Omental fat pad (tissue), 4 donors: ENCODE results near the gene ONECUT3. TPM values are rescaled to one million over a fixed set of nuclear protein-coding genes. Genes with fewer than 3 reads are reported as not detected.
A peak's percentile ranks its signal among the peaks of the same experiment; 100 is the strongest.

ENCODE experiments used
- ATAC-seq: fragments of 150-250 bp; one replicate; pipeline ENCODE4 v1.9.1; 2016; ENCODE audit warnings: mild to moderate bottlenecking, moderate library complexity; ENCODE audit not compliant: low FRiP score
- DNase-seq: peaks from one replicate; pipeline ENCODE4 v3.0.0-alpha.2; 2019; ENCODE audit warnings: low spot score
- CTCF ChIP-seq, 3 donors: fragments of 450-650 bp; IDR thresholded peaks; one replicate each; pipeline ENCODE4 v1.5.1; 2016 to 2017; ENCODE audit warnings: antibody characterized with exemption in 3 of 3, mild to moderate bottlenecking in 3 of 3, moderate library complexity in 2 of 3
- total RNA-seq, 4 donors: library from RNA; depleted of rRNA; stranded (reverse); fragments of >200 nt; gene quantifications; one replicate each; pipeline ENCODE4 v1.1.0, GENCODE V29; 2016

ONECUT3 gene
- total RNA-seq, 4 donors from 2014 or later = not detected

GRCh38 chr19:1811942-1812425, 58.7 kb downstream of the ONECUT3 start, which contains the start of gene ATP8B3:
Gene ATP8B3, minus strand, starts transcription at chr19:1812276. Its CDS starts 540 bp downstream, at chr19:1811736.
- peak; percentile 3 for ATAC-seq
- TF ChIP-seq CTCF (IDR thresholded peaks at IDR 0.05) = no peak

DNA sequence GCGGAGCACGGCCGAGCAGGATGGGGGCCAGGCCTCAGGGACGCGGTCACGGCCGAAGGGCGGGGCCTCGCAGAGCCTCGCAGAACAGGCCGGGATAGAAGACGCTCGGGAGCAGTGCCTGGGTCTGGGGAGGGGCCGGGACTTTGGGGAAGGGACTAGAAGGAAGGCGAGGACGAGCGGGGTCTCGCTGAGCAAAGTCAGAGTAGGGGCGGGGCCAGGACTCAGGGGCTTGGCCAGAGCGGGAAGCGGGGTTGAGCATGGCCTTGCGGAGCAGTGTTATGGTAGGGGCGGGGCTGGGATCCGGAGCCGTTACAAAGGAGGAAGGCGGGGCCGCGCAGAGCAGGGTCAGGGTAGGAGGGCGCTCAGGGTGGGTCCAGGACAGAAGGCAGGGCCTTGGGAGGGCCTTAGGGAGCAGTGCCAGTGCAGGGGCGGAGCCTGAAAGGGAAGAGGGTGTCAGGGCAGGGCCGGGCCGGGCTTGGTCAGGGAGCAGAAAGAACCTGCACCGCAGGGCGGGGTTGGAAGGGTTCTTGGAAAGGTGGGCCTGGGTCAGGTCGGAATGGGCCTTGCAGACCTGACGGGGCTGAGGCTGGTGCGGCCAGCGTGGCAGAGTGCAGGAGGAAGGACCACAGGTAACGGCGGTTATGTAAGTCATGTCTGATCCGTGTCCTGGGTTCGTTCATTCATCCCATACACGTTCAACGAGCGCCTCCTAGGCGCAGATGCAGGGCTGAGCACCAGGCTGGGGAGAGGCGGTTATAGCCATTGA, 59.3 kb downstream of the ONECUT3 start:
- no peak for TF ChIP-seq CTCF (IDR thresholded peaks at IDR 0.05)
- ATAC-seq = peak; percentile 90
- DNase-seq = peak; percentile 80

More at GRCh38 chr19:1811942-1812425, 58.7 kb downstream of the ONECUT3 start, which contains the start of gene ATP8B3:
- DNase-seq = no peak

DNA sequence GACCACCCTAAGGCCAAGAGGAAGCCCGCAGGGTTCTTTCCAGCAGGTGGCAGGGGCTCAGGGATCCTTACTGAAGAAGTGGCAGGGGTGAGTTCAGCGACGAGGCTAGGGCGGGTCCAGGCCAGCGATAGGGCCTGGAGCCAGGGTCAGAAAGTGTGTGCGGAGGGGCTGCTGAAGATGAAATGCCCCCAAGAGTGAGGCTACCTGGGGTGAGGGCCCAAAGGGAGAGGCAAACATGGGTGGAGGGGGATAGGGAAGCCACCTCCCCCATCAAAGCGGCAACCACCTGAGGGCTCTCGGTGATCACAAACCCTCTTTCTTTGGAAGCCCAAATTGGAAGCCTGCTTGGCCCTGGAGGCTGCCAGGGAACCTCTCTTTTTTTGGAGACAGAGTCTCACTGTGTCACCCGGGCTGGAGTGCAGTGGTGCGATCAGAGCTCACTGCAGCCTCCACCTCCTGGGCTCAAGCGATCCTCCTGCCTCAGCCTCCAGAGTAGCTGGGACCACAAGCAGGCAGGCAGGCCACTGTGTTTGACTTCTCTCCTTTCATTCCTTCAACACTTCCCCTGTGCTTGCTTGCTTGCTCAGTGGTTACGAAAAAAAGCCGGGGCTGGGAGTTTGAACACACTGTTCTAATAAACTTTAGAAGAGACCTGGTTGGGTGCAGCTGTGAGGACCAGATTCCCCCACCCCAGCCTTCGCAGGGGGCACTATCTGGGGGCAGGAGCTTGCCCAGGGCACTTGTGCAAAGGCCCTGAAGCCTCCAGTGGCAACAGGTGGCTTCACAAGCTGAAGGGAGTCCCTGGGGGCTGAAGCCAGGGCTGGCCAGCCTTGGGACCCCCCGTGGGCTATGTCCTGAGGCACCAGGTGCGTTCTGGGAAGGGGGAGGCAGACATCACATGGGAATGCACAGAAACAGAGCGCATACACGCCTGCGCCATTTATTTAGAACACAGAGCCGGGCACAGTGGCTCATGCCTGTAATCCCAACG, 60.2 kb downstream of the ONECUT3 start:
- no peak for ATAC-seq
- TF ChIP-seq CTCF (IDR thresholded peaks at IDR 0.05) = no peak

DNA sequence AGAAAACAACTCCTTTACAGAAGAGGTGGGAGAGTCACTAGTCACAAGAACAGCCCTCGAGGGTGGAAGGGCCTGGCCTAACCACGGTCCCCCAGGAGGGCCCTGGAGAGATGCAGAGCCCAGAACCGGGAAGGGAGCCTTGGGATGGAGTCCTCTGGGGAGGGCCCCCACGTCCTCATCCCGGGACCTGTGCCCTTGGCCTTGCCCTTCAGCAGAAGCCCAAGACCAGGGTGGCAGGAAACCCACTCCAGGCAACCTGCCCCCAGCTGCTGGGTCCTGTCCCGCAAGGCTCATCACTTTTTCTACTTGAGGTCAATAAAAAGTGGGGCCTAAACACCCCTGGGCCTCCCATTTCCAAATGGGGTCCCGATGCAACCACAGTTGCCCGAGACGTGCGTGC, 61.1 kb downstream of the ONECUT3 start:
- DNase-seq (no peak), ATAC-seq (no peak)
- TF ChIP-seq CTCF (IDR thresholded peaks at IDR 0.05) = no peak

More for the DNA sequence above, 60.2 kb downstream of the ONECUT3 start:
- no peak for DNase-seq

DNA sequence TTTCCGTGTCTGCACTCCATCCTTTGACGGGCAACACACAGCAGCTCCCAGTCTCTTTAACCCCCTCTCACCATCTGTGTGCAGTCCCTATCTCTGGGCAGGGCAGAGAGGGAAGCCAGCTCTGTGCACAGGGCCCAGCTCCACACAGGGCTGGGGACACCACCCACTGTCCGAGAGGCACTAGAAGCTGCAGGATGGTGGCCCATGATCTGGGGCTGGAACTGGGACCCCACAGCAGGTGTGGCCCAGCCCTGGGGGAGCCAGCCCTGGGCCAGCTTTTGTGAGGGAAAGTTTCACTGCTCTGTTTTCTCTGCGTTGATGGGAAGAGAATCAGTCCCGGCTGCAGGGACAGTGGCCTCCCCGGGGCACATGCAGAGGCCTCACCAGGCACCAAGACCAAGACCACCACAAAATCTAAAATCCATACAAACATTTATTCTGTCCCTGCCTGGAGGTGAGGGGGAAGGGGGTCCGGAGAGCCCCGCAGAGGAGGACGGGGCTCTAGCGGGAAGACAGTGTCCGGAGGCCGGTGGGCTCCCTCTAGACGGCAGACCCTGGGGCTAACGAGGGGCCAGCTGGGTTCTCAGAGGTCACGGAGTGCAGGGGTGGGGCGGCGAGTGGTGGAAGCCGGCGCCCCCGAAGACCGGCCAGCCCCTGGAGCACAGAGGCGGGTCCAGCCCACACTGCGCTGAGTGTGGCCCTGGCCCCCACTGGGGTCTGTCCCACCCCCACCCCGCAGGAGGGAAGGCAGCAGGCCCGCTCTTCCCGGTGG, 61.7 kb downstream of the ONECUT3 start:
- no peak for ATAC-seq
- no peak for TF ChIP-seq CTCF (IDR thresholded peaks at IDR 0.05)
- no peak for DNase-seq
